CD14-positive monocyte (primary cell): ENCODE data around the gene OSBPL2. TPM values are rescaled to one million over a fixed set of nuclear protein-coding genes. Genes with fewer than 3 reads are reported as not detected.
A peak's percentile ranks its signal among the peaks of the same experiment; 100 is the strongest.

ENCODE experiments used
- DNase-seq, 3 donors: peaks; one replicate each; pipeline ENCODE4 v3.0.0-alpha.2; 2011 to 2022
- H2AFZ ChIP-seq: 2 replicates; pipeline ENCODE4 v1.6.0; 2012; ENCODE audit warnings: mild to moderate bottlenecking, low read depth, low read length, inconsistent platforms; ENCODE audit not compliant: insufficient read depth, poor library complexity, severe bottlenecking
- H3K27ac ChIP-seq, 2 donors: 1 replicate in 1 of 2; 2 replicates in 1 of 2; pipeline ENCODE4 v1.5.1; 2012 to 2013; ENCODE audit warnings: low read length in 2 of 2, control low read depth in 1 of 2, inconsistent platforms in 1 of 2, low read depth in 1 of 2, mild to moderate bottlenecking in 1 of 2
- H3K27me3 ChIP-seq, 2 donors: one replicate each; pipeline versions ENCODE4 v1.6.0 to v1.6.1; 2011 to 2013; ENCODE audit warnings: low read length in 2 of 2; ENCODE audit not compliant: control insufficient read depth in 2 of 2, insufficient read depth in 2 of 2
- H3K36me3 ChIP-seq, 2 donors: replicated peaks in 1 of 2; 1 replicate in 1 of 2; 2 replicates in 1 of 2; pipeline versions ENCODE4 v1.5.1 to v1.6.1; 2012 to 2013; ENCODE audit warnings: low read length in 2 of 2, control low read depth in 1 of 2, inconsistent platforms in 1 of 2, mild to moderate bottlenecking in 1 of 2; ENCODE audit not compliant: insufficient read depth in 2 of 2, control insufficient read depth in 1 of 2
- H3K4me1 ChIP-seq, 2 donors: 1 replicate in 1 of 2; 2 replicates in 1 of 2; pipeline versions ENCODE4 v1.5.1 to v1.6.1; 2012 to 2013; ENCODE audit warnings: low read length in 2 of 2, control low read depth in 1 of 2, inconsistent platforms in 1 of 2, mild to moderate bottlenecking in 1 of 2, moderate library complexity in 1 of 2; ENCODE audit not compliant: insufficient read depth in 2 of 2, control insufficient read depth in 1 of 2
- H3K4me2 ChIP-seq: replicated peaks from 2 replicates; pipeline ENCODE3; 2012; ENCODE audit warnings: low read length, moderate library complexity, mild to moderate bottlenecking; ENCODE audit not compliant: poor library complexity, severe bottlenecking; ENCODE audit errors: extremely low read depth
- H3K4me3 ChIP-seq, 3 experiments: fragments of 200-600 bp in 1 of 3; sonication (generic) in 1 of 3; replicated peaks in 1 of 3; 1 replicate in 2 of 3; 2 replicates in 1 of 3; pipeline ENCODE4 v1.5.1; 2011 to 2013; ENCODE audit warnings: low read length in 3 of 3, mild to moderate bottlenecking in 3 of 3, control low read depth in 2 of 3, low read depth in 2 of 3, inconsistent platforms in 1 of 3, moderate library complexity in 1 of 3
- H3K79me2 ChIP-seq: 2 replicates; pipeline ENCODE4 v1.6.0; 2012; ENCODE audit warnings: mild to moderate bottlenecking, control low read depth, inconsistent platforms, low read length, moderate library complexity; ENCODE audit not compliant: insufficient read depth
- H3K9ac ChIP-seq: 2 replicates; pipeline ENCODE4 v1.6.0; 2017; ENCODE audit warnings: low read length, mild to moderate bottlenecking; ENCODE audit not compliant: insufficient read depth, poor library complexity, severe bottlenecking
- H3K9me3 ChIP-seq, 2 donors: replicated peaks in 1 of 2; 1 replicate in 1 of 2; 2 replicates in 1 of 2; pipeline versions ENCODE4 v1.5.1 to v1.6.1; 2012 to 2013; ENCODE audit warnings: low read length in 2 of 2, control low read depth in 1 of 2; ENCODE audit not compliant: control insufficient read depth in 1 of 2, insufficient read depth in 1 of 2
- H4K20me1 ChIP-seq: 2 replicates; pipeline ENCODE4 v1.6.0; 2012; ENCODE audit warnings: mild to moderate bottlenecking, low read length, control low read depth, moderate library complexity; ENCODE audit not compliant: insufficient read depth
- H3K27ac Mint-ChIP-seq, 7 donors: one replicate each; pipeline ENCODE4 v1.8.0; 2020; ENCODE audit warnings: mild to moderate bottlenecking in 7 of 7, mixed read lengths in 7 of 7, moderate library complexity in 6 of 7, inconsistent platforms in 2 of 7
- H3K27me3 Mint-ChIP-seq, 3 donors: one replicate each; pipeline ENCODE4 v1.8.0; 2021 to 2022; ENCODE audit warnings: low read depth in 3 of 3, mild to moderate bottlenecking in 3 of 3, mixed read lengths in 3 of 3, moderate library complexity in 3 of 3, inconsistent platforms in 1 of 3
- H3K36me3 Mint-ChIP-seq, 2 donors: one replicate each; pipeline ENCODE4 v1.8.0; 2020; ENCODE audit warnings: mixed read lengths in 2 of 2, inconsistent platforms in 1 of 2, mild to moderate bottlenecking in 1 of 2
- H3K4me1 Mint-ChIP-seq: one replicate; pipeline ENCODE4 v1.8.0; 2020; ENCODE audit warnings: mild to moderate bottlenecking, mixed read lengths
- H3K4me3 Mint-ChIP-seq, 2 donors: one replicate each; pipeline ENCODE4 v1.8.0; 2020; ENCODE audit warnings: mild to moderate bottlenecking in 2 of 2, mixed read lengths in 2 of 2, moderate library complexity in 1 of 2
- H3K9me3 Mint-ChIP-seq, 7 donors: one replicate each; pipeline ENCODE4 v1.8.0; 2020 to 2022; ENCODE audit warnings: mixed read lengths in 7 of 7, mild to moderate bottlenecking in 6 of 7, moderate library complexity in 6 of 7, inconsistent platforms in 2 of 7
- WGBS: methylation state at CpG from one replicate; pipeline ENCODE4 v1.1.5; 2013; ENCODE audit warnings: missing lambda C conversion rate; ENCODE audit not compliant: insufficient coverage; 5-methylcytosine and 5-hydroxymethylcytosine counted together
- intact Hi-C, 2 donors: fragments of 100-400 bp; cut with micrococcal nuclease; formaldehyde crosslinking; loops; one replicate each; pipeline versions ENCODE4 v1.15.0 to v1.15.1; 2023
- polyA plus RNA-seq, 3 donors: library from polyadenylated mRNA; depleted of rRNA in 1 of 3; unstranded in 2 of 3; stranded (reverse) in 1 of 3; fragments of 300-500 nt in 2 of 3; fragments of >200 nt in 1 of 3; fragmentation: Illumina TruSeq in 2 of 3; gene quantifications; 1 replicate in 2 of 3; 2 replicates in 1 of 3; pipeline ENCODE4 v1.2.3, GENCODE V29; 2012 to 2021
- TF ChIP-seq, protein P1 (sequence below): fragments of 200-600 bp; IDR thresholded peaks from one replicate; pipeline ENCODE4 v1.8.0; 2022; ENCODE audit warnings: antibody characterized with exemption, mild to moderate bottlenecking

The OSBPL2 gene
- polyA plus RNA-seq, 3 donors: 12.9 to 29.1 (median 17.9) TPM

GRCh38 chr20:62243106-62243505 lies 4.8 kb downstream of the OSBPL2 start:
- peak overlapping the region in 2 of 7 donors; percentile 19 to 21 for H3K27ac Mint-ChIP-seq
- peaks cover 36% of the 10 kb centered on the region for H3K4me1 Mint-ChIP-seq
- peaks cover 83% of the 10 kb centered on the region for H4K20me1 ChIP-seq
- H3K9me3 Mint-ChIP-seq: no peaks in the 10 kb centered on the region
- H3K27me3 Mint-ChIP-seq: peaks cover 0 to 4% (median 0%) of the 10 kb centered on the region in 3 donors
- no peak overlapping the region for H3K4me3 ChIP-seq
- WGBS: 96% methylated on average over 16 of the region's 22 CpGs
- no peaks in the 10 kb centered on the region for H3K27me3 ChIP-seq
- peaks cover 23 to 31% of the 10 kb centered on the region in 2 donors for H3K4me1 ChIP-seq
- H2AFZ ChIP-seq: no peak overlapping the region
- intact Hi-C loops: loop anchor here in 1 of 2 donors (5.0 kb wide), 1 partner anchor 144 kb away; the partner anchor contains the start of gene RPS21
- no peak overlapping the region for H3K4me2 ChIP-seq
- no peak for DNase-seq
- no peak overlapping the region for H3K9ac ChIP-seq
- TF ChIP-seq, protein P1, sequence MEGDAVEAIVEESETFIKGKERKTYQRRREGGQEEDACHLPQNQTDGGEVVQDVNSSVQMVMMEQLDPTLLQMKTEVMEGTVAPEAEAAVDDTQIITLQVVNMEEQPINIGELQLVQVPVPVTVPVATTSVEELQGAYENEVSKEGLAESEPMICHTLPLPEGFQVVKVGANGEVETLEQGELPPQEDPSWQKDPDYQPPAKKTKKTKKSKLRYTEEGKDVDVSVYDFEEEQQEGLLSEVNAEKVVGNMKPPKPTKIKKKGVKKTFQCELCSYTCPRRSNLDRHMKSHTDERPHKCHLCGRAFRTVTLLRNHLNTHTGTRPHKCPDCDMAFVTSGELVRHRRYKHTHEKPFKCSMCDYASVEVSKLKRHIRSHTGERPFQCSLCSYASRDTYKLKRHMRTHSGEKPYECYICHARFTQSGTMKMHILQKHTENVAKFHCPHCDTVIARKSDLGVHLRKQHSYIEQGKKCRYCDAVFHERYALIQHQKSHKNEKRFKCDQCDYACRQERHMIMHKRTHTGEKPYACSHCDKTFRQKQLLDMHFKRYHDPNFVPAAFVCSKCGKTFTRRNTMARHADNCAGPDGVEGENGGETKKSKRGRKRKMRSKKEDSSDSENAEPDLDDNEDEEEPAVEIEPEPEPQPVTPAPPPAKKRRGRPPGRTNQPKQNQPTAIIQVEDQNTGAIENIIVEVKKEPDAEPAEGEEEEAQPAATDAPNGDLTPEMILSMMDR: no peak
- peaks cover 30 to 47% of the 10 kb centered on the region in 2 donors for H3K36me3 Mint-ChIP-seq
- no peaks in the 10 kb centered on the region for H3K9me3 ChIP-seq
- H3K4me3 Mint-ChIP-seq: no peak overlapping the region
- H3K27ac ChIP-seq: no peak overlapping the region
- peaks cover 20 to 40% of the 10 kb centered on the region in 2 donors for H3K36me3 ChIP-seq
- peaks cover 91% of the 10 kb centered on the region for H3K79me2 ChIP-seq

DNA sequence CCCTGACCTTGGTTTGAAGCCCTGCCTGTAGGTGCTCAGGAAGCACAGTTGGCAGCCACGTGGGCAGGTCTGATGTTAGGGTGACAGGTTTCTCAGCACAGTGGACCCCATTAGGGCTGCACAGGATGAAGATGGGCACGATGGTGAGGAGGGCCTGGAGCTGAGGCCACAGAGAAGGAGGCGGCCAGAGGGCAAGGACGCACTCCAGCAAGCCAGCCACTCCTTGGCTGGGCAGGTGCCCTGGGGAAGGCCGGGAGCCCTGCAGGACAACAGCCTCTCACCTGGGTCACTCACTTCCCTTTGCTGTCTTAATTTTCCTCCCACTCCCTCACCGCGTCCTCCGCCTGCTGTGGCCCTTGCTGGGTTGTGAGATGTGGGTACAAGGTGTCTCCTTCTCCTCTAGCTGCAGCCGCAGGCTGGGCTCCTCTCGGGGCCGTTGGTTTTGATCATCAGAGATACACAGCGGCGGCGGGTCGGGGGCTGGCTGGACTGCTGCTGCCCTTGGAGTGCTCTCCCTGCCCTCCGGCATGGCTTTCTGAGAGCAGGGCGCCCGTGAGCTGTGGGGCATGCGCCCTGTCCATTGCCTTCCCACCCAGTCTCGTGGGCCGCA lies 5.7 kb downstream of the OSBPL2 start:
- peaks cover 30 to 47% of the 10 kb centered on the region in 2 donors for H3K36me3 Mint-ChIP-seq
- WGBS: 84% methylated on average over 10 of the region's 21 CpGs
- H3K27ac Mint-ChIP-seq: peak overlapping the region in 2 of 7 donors; percentile 20 to 66
- Histone ChIP-seq H4K20me1 (peaks cover 92% of the 10 kb centered on the region), H3K27me3 (no peaks in the 10 kb centered on the region), H3K36me3 (peaks cover 20 to 40% of the 10 kb centered on the region in 2 donors), H3K27ac (no peak overlapping the region), H3K9ac (no peak overlapping the region), H3K4me1 (peaks cover 21 to 28% of the 10 kb centered on the region in 2 donors), H3K9me3 (no peaks in the 10 kb centered on the region), H3K79me2 (peaks cover 96% of the 10 kb centered on the region), H2AFZ (no peak overlapping the region), H3K4me2 (no peak overlapping the region), H3K4me3 (no peak overlapping the region)
- no peak overlapping the region for H3K4me3 Mint-ChIP-seq
- H3K9me3 Mint-ChIP-seq: no peaks in the 10 kb centered on the region
- intact Hi-C loops: loop anchor here in 1 of 2 donors (5.0 kb wide), 1 partner anchor 143 kb away; the partner anchor contains the start of gene RPS21
- DNase-seq: no peak
- H3K4me1 Mint-ChIP-seq: peaks cover 40% of the 10 kb centered on the region
- H3K27me3 Mint-ChIP-seq: peaks cover 0 to 4% (median 0%) of the 10 kb centered on the region in 3 donors
- TF ChIP-seq, protein P1: no peak
